IPS-20b (cell line): Measurements from ENCODE around the gene EXOC4.
A peak's percentile ranks its signal among the peaks of the same experiment; 100 is the strongest.

Source experiments
- H3K27ac ChIP-seq: one replicate; pipeline ENCODE4 v1.5.1; 2013; ENCODE audit warnings: low read length
- H3K27me3 ChIP-seq: 2 replicates; pipeline ENCODE4 v1.6.1; 2013; ENCODE audit warnings: mild to moderate bottlenecking, low read length, inconsistent platforms; ENCODE audit not compliant: insufficient read depth
- H3K36me3 ChIP-seq: 2 replicates; pipeline ENCODE4 v1.6.1; 2013; ENCODE audit warnings: low read depth, mild to moderate bottlenecking, inconsistent platforms, low read length, moderate library complexity; ENCODE audit not compliant: insufficient read depth
- H3K4me1 ChIP-seq: 2 replicates; pipeline ENCODE4 v1.6.1; 2013; ENCODE audit warnings: mild to moderate bottlenecking, control low read depth, inconsistent platforms, low read length, moderate library complexity; ENCODE audit not compliant: insufficient read depth
- H3K4me3 ChIP-seq: 2 replicates; pipeline ENCODE4 v1.5.1; 2013; ENCODE audit warnings: mild to moderate bottlenecking, low read length, inconsistent platforms
- H3K9ac ChIP-seq: 2 replicates; pipeline ENCODE4 v1.6.1; 2013; ENCODE audit warnings: low read depth, mild to moderate bottlenecking, inconsistent platforms, low read length, moderate library complexity
- H3K9me3 ChIP-seq: 2 replicates; pipeline ENCODE4 v1.6.1; 2013; ENCODE audit warnings: mild to moderate bottlenecking, low read depth, low read length, inconsistent platforms; ENCODE audit not compliant: insufficient read depth

The EXOC4 gene

GRCh38 chr7:133727476-133728214, 474.8 kb downstream of the EXOC4 start:
- no peak overlapping the region for H3K4me3 ChIP-seq
- no peaks in the 10 kb centered on the region for H3K27me3 ChIP-seq
- no peaks in the 10 kb centered on the region for H3K9me3 ChIP-seq
- peaks cover 6% of the 10 kb centered on the region for H3K4me1 ChIP-seq
- no peak overlapping the region for H3K27ac ChIP-seq
- no peak overlapping the region for H3K9ac ChIP-seq
- no peaks in the 10 kb centered on the region for H3K36me3 ChIP-seq

GRCh38 chr7:133730360-133730759, 477.5 kb downstream of the EXOC4 start:
- H3K27me3 ChIP-seq = no peaks in the 10 kb centered on the region
- H3K4me3 ChIP-seq = no peak overlapping the region
- no peak overlapping the region for H3K27ac ChIP-seq
- H3K4me1 ChIP-seq = peaks cover 6% of the 10 kb centered on the region
- H3K36me3 ChIP-seq = no peaks in the 10 kb centered on the region
- H3K9ac ChIP-seq = no peak overlapping the region
- no peaks in the 10 kb centered on the region for H3K9me3 ChIP-seq

- Histone ChIP-seq H3K27me3 (no peaks in the 10 kb centered on the region), H3K36me3 (no peaks in the 10 kb centered on the region), H3K4me1 (peaks cover 8% of the 10 kb centered on the region; the same call in 1 of the 2 replicates), H3K4me3 (no peak overlapping the region), H3K9me3 (no peaks in the 10 kb centered on the region), H3K9ac (no peak overlapping the region), H3K27ac (no peak overlapping the region)
Observed at GRCh38 chr7:133733401-133733800, 480.5 kb downstream of the EXOC4 start.

- Histone ChIP-seq H3K4me1 (peaks cover 8% of the 10 kb centered on the region; the same call in 1 of the 2 replicates), H3K9ac (no peak overlapping the region), H3K4me3 (no peak overlapping the region), H3K27me3 (no peaks in the 10 kb centered on the region), H3K27ac (no peak overlapping the region), H3K9me3 (no peaks in the 10 kb centered on the region), H3K36me3 (no peaks in the 10 kb centered on the region)
Observed at GRCh38 chr7:133735222-133735621, 482.3 kb downstream of the EXOC4 start.

GRCh38 chr7:133739817-133740216, 486.9 kb downstream of the EXOC4 start:
- no peaks in the 10 kb centered on the region for H3K9me3 ChIP-seq
- H3K9ac ChIP-seq = no peak overlapping the region
- no peak overlapping the region for H3K27ac ChIP-seq
- H3K4me3 ChIP-seq = no peak overlapping the region
- H3K4me1 ChIP-seq = peaks cover 17% of the 10 kb centered on the region
- H3K36me3 ChIP-seq = no peaks in the 10 kb centered on the region
- H3K27me3 ChIP-seq = no peaks in the 10 kb centered on the region

DNA sequence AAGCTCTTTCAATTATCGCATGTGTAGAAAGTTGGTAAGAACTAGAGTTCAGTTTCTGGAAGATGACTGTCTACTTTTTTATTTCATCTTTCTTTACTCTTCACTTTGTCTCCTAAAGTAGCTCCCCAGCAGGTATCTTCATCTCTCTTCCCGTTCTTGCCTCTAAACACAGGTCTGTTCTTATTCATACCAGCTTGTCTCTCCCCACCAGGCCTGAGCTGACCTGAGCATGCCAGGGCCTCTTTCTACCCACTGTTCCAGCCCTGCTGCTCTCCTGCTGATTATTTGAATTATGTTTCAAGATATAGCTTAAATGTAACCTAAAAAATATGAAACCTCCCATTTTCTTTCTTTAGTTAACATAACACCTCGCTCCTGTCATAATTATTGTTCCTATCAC, 488.2 kb downstream of the EXOC4 start:
- Histone ChIP-seq H3K9me3 (no peaks in the 10 kb centered on the region), H3K36me3 (no peaks in the 10 kb centered on the region), H3K27ac (no peak overlapping the region), H3K27me3 (no peaks in the 10 kb centered on the region), H3K9ac (no peak overlapping the region), H3K4me1 (peaks cover 17% of the 10 kb centered on the region), H3K4me3 (no peak overlapping the region)

GRCh38 chr7:133741703-133742102, 488.8 kb downstream of the EXOC4 start:
- Histone ChIP-seq H3K4me1 (peaks cover 22% of the 10 kb centered on the region), H3K27ac (no peak overlapping the region), H3K9me3 (no peaks in the 10 kb centered on the region), H3K27me3 (no peaks in the 10 kb centered on the region), H3K36me3 (no peaks in the 10 kb centered on the region), H3K9ac (no peak overlapping the region), H3K4me3 (no peak overlapping the region)

DNA sequence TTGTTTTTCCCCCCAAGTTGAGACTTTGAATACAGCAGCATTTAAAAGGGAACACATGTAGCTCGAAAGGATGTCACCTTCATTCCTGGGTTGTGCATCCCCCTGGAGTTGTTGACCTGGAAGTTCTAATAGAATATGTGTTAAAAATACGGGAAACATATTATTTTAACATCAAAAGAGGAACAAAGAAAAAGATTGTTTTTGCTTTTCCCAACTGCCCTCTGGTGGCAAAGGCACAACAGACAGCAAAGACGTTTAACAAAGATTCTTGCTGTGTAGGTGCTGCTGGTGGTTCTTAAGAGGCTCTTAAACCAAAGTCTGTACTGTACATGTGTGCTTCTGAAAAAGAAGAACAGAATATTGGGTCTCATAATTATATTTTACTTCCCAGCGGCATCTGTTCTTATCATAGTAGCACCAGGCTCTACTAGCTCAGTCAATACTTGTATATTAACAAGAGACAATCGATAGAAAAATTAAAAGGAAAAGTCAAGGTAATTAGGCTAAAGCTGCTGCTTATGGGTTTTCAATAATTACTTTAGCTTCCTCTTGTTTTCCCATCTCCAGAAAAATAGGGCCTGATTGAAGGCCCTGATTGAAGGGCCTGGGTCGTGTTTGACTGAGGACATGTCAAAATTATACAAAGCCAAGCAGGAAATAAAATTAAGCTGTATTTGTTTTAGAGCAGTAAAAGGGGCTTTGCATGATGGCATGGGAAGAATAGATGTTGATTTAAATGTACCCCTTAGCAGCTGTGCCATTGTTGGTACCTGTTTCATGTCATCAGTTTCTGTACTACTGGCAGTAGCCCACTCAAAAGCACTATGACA, 490.0 kb downstream of the EXOC4 start:
- Histone ChIP-seq H3K27ac (no peak overlapping the region), H3K4me3 (no peak overlapping the region), H3K9ac (no peak overlapping the region), H3K9me3 (no peaks in the 10 kb centered on the region), H3K27me3 (no peaks in the 10 kb centered on the region), H3K36me3 (no peaks in the 10 kb centered on the region), H3K4me1 (peaks cover 16% of the 10 kb centered on the region)

DNA sequence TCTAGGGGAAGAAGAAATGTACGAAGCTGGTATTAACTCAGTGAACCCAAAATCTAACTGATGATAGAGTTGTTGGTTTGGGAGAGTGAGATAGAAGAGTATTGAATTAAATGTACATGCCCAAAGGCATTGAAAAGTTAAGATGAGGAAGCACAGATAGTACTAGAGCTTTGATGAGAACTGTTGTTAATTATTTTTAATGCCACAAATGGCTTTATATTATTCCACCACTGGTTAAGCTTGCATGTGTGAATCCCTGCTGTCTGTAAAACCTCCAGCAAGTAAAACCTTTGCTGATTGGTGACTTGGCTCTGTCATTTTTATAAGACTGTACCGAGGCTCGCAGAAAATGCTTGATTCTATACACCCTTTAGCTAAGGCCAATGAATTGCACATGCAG, 491.6 kb downstream of the EXOC4 start:
- no peaks in the 10 kb centered on the region for H3K36me3 ChIP-seq
- no peak overlapping the region for H3K27ac ChIP-seq
- peaks cover 16% of the 10 kb centered on the region for H3K4me1 ChIP-seq
- no peak overlapping the region for H3K4me3 ChIP-seq
- no peaks in the 10 kb centered on the region for H3K9me3 ChIP-seq
- H3K27me3 ChIP-seq = no peaks in the 10 kb centered on the region
- no peak overlapping the region for H3K9ac ChIP-seq

GRCh38 chr7:133746305-133746704, 493.4 kb downstream of the EXOC4 start:
- H3K36me3 ChIP-seq = no peaks in the 10 kb centered on the region
- no peaks in the 10 kb centered on the region for H3K9me3 ChIP-seq
- H3K27ac ChIP-seq = peak overlapping the region; percentile 54
- H3K9ac ChIP-seq = 0 out of 2 replicates have a peak overlapping the region, but pooled peaks have one; percentile 28
- H3K27me3 ChIP-seq = no peaks in the 10 kb centered on the region
- no peak overlapping the region for H3K4me3 ChIP-seq
- peaks cover 21% of the 10 kb centered on the region for H3K4me1 ChIP-seq

DNA sequence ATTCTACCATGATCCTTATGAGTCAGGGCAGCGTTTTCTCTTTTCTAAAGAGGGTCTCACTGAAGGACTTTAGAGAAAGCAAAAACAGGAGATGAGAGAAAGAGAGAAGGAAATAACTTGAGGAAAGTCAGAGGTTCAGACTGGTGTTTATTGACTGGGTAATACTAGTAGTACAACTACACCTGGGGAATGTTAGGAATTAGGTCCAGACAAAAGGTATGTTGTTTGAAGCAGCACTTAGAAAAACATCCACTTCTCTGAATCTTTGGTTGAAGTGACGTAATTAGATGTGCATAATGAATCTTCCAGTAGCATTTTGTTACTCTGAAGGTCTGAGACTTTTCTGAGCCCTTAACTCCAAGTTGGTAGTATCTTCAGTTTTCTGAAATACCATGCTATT, 494.0 kb downstream of the EXOC4 start:
- peak overlapping the region; percentile 54 for H3K27ac ChIP-seq
- no peaks in the 10 kb centered on the region for H3K36me3 ChIP-seq
- H3K4me1 ChIP-seq = peaks cover 21% of the 10 kb centered on the region
- no peak overlapping the region for H3K9ac ChIP-seq
- no peak overlapping the region for H3K4me3 ChIP-seq
- H3K27me3 ChIP-seq = no peaks in the 10 kb centered on the region
- H3K9me3 ChIP-seq = no peaks in the 10 kb centered on the region
